A204.1 (cell line): ENCODE data around the gene PPARD.
"Not testable (repeated sequence)": the region's sequence is repeated elsewhere in the genome, so short reads cannot be mapped to it uniquely, and the experiment has no call there.

Experiments
- FAIRE-seq: peaks from 2 replicates; lab custom pipeline; 2012; peaks lifted over from hg19 to GRCh38; lab: Jason Lieb, UNC

PPARD gene

GRCh38 chr6:35385457-35386202 is 43.3 kb downstream of the PPARD start:
- no peak for FAIRE-seq

- FAIRE-seq: no peak
Observed at GRCh38 chr6:35386989-35387388, 44.6 kb downstream of the PPARD start.

GRCh38 chr6:35388030-35388429 is 45.7 kb downstream of the PPARD start:
- FAIRE-seq: no peak

- FAIRE-seq: no peak
Observed at GRCh38 chr6:35388772-35389352, 46.5 kb downstream of the PPARD start.

GRCh38 chr6:35389386-35389785 is 47.0 kb downstream of the PPARD start:
- not testable (repeated sequence) for FAIRE-seq

- FAIRE-seq: no peak
Observed at GRCh38 chr6:35391240-35391968, 49.0 kb downstream of the PPARD start.

- no peak for FAIRE-seq
Observed at GRCh38 chr6:35392111-35392702, 49.8 kb downstream of the PPARD start.

- FAIRE-seq: no peak
Observed at GRCh38 chr6:35392773-35393672, 50.7 kb downstream of the PPARD start.

- no peak for FAIRE-seq
Observed at GRCh38 chr6:35396991-35397390, 54.6 kb downstream of the PPARD start.

- no peak for FAIRE-seq
Observed at GRCh38 chr6:35397806-35398418, 55.6 kb downstream of the PPARD start.

- no peak for FAIRE-seq
Observed at GRCh38 chr6:35398526-35398925, 56.2 kb downstream of the PPARD start.

GRCh38 chr6:35400111-35400510 is 57.8 kb downstream of the PPARD start:
- no peak for FAIRE-seq

GRCh38 chr6:35400901-35401311 is 58.5 kb downstream of the PPARD start:
- no peak for FAIRE-seq

- FAIRE-seq: no peak
Observed at GRCh38 chr6:35401514-35401913, 59.2 kb downstream of the PPARD start.

- FAIRE-seq: no peak
Observed at GRCh38 chr6:35402136-35402855, 59.9 kb downstream of the PPARD start.

- FAIRE-seq: no peak
Observed at GRCh38 chr6:35402856-35403191, 60.5 kb downstream of the PPARD start.

GRCh38 chr6:35403544-35404442 is 61.4 kb downstream of the PPARD start:
- no peak for FAIRE-seq

GRCh38 chr6:35406711-35407485 is 64.5 kb downstream of the PPARD start:
- no peak for FAIRE-seq

- FAIRE-seq: no peak
Observed at GRCh38 chr6:35409245-35409644, 66.9 kb downstream of the PPARD start.
